ENCODE results near the gene CXCR5.

The CXCR5 gene

DNA sequence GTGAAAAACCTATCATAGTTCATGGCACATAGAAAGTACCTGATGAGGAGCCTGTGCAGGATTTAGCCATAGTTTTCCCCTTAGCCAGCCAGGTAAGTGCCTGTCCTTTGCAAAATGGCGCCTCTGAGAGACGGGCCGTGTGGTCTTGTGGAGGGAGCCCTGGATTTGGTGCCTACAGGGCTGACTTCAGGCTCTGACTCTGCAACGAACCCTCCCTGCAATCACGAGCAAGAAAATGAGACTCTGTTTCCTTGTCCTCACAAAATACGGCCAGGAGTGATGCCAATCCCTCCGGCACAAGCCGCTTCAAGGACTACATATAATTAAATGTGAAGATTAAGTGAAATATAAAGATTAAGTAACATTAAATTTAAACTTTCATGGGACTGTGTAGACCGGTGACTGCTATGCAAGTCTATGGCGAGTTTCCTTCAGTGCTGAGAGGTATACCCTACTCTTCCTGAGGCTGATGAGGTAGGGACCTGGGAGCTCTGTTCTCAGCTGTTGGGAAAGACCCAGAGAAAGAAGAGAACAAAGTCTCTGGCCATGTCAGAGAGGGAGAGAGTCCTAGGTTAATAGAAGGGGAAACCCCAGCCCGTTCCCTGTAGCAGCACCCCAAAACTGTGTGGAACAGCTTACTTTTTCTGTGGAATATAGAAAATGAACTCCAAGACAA, 6.1 kb upstream of the CXCR5 start:
- no peak for DNase-seq

DNA sequence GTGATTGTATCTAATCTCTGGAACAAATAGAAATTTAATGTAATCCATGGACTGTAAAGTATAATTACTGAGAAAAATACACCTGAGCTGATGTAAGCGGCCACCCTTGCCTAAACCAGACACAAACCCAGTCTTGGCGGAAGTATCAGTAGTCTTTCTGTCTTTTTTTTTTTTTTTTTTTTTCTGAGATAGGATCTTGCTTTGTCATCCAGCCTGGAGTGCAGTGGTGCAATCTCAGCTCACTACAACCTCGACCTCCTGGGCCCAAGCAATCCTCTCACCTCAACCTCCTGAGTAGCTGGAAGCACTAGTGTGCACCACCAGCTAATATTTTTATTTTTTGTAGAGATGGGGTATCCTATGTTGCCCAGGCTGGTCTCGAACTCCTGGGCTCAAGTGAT, 5.5 kb upstream of the CXCR5 start:
- no peak for DNase-seq

DNA sequence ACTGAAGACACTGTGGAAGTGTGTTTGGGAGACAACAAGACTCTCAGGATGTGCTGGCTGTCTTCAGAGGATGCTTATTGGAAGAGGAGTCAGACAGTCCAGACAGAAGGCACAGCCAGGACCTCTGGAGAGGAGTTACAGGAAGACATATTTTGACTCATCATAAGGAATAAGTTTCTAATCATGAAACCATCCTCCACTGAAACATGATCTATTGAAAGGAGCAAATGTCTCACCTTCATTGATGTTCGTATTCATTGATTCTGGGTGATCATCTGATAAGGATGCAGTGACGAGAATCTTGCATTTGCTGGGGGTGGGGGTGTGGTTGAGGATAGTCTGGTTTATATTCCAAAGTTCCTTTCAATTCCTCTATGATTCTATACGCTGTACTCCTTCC, 2.5 kb upstream of the CXCR5 start:
- no peak for DNase-seq

DNA sequence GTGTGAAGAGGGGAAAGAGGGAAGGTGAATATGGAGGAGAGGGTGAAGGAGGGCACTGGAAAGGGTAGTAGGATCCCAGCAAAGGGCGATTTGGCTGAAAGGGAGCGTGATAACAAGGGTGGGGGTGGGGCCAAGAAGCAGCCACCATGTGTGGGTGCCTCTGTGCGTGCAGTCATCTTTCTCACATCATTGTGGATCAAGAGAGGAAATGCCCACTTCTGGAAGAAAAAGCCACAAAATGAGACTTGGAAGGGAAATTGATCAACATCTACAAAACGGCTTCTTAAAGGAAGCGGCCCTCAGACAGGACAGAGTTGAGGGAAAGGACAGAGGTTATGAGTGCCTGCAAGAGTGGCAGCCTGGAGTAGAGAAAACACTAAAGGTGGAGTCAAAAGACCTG, 1.2 kb upstream of the CXCR5 start:
- no peak for DNase-seq

DNA sequence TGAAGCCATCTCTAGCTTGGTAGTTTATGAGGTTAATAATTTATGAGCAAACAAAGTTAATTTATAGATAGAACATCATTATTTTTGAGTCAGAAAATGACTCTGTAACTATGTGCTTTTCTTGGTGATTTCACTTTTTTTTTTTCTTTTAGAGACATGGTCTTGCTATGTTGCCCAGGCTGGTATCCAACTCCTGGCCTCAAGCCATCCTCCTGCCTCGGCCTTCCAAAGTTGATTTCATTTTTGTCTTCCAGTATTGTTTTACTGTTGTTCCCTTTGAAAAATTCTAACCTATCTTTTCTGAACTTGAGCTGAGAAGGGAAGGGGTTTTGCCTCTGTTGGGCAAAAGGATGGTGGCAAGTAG, 706 bp upstream of the CXCR5 start:
- DNase-seq = no peak

DNA sequence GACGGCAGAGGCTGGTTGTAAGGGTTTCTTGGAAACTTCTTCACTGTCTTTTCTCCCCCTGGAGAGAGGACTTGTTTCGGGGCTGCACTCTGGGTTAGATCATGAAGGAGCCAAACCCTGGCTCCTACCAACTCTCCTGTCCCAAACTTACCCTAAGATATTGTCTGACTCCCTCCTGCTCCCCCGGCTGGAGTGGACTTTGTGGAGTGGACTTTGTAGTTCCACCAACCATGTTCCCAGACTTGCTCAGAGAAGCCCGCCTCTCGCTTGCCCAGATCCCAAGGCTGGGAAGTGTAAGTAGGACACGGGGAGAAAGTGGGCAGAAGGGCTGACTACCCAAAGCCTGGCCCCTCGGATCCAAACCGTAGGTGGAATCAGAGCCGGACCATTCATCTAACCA, 1.2 kb downstream of the CXCR5 start:
- no peak for DNase-seq

DNA sequence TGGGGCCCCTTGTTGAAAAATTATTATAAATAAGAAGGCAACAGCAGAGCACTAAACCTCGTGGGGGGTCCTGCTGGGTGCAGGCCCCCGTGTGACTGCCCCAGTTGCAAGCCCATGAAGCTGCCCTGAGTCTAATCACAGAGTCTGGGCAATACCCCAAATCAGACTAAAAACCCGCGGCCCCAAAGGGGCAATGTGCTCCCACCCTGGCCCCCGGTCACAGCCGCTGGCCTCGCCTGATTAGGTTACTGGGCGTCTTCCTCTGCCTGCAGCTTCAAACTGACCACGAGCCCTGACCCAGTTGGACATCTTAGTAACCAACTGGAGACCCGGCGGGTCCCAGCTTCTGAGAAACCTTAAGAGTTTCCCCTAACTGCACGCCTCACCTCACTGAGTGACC, 1.6 kb downstream of the CXCR5 start:
- no peak for DNase-seq

DNA sequence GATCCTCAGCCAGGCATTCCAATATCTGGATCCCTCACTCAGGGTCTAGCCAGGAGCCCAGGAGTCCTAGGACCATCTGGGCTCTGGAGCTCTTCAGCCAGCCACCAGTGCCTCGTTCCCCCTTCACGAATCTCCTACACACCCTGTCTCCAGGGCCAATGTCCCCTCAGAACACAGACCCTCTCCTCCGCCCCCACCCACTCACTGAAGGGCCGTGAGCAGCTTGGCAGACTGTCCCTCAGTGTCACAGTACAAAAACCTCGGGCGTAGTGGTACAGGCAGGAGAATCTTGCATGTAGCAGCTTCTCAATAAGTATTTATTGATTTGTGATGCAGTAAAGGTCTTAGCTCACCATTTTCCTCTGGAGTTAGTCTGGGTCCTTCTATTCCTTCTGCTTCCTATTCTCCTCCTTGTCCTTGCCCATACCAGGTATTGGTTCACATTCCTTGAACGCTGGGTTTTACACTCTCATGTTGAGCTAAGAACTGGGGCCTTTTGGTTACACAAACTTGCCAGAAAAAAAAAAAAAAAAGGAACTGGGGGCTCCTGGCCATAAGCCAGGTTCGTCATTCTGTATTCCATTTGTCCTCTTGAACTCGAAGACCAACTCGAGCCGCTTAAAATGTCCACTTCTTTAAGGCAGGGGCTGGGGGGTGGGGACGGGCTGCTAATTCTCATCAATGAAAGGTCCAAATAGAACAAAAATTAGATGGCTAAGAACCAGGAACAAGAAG, 2.3 kb downstream of the CXCR5 start:
- no peak for DNase-seq

DNA sequence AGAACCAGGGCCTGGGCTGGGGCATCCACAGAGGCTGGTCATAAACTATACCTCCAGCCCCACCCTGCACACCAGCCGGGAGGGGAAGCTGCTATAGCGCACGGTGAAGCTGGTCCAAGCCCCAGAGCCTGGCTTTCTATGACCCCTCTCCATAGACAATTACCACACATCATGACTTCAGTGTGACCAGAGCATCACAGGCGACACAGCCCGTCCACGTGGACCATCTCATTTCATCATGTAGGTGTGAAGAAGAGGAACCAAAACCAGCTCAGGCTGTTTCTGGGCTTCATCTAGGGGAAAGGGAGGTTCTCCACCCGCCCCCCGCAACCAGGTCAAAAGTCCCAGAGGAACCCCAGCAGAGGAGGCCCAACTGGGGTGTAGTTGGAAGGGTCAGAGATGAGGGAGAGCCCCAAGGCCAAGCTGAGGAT, 3.0 kb downstream of the CXCR5 start:
- DNase-seq = peak; percentile 10

DNA sequence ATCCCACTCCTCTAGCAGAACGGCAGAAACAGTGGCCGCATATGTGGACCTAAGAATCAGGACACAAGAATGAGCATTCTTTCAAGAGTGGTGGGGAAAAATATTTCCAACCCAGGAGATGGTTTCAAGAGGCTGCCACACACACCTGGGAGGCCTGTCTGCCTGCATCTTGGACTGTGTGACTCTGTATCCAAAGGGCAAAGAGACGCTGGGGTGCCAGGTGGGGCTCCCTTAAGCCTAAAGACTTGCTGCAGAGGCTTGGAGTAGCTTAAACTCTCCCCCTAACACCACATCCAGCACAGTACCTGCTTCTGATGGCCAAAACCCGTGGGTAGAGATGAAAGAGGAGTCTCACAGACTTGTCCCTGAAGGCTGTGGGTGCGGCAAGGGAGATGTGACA, 3.5 kb downstream of the CXCR5 start:
- peak; percentile 13 for DNase-seq

DNA sequence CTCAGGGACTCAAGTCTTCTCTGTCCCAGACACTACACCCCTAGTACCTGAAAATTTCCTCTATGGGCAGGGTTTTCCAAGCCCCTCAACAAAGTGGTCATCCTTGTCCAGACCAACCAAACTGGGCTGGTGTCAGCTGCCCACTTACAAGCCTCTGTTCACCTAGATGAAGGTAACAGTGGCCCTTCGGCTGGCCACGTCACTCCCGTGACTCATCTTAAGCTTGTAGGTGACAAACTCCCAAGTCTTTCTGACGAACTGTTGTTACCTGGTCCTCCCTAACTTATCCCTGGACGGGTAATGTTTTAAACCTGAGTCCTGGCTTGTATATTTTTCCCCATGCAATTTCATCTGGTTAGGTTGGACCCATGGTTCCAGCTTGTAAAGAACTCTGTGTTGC, 4.7 kb downstream of the CXCR5 start:
- DNase-seq = no peak

DNA sequence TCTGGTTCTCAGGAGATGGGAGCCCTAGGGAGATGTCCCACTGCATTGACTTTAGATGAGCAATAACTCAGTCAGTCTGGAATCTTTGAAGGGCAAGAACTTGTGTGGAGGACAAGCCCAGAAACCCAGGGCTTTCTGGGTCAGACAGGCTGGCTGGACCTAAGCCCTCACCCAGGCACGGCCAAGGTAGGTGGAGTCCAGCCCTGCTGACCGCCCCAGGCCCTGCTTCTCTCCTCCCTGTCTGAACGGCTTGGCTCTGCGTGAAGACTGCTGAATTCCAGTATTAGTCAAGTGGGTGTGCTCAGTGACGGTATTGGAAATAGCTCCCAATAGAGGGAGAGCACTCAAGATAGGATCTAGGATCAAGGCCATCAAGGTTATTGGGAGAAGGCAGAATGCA, 6.1 kb downstream of the CXCR5 start:
- DNase-seq = no peak

DNA sequence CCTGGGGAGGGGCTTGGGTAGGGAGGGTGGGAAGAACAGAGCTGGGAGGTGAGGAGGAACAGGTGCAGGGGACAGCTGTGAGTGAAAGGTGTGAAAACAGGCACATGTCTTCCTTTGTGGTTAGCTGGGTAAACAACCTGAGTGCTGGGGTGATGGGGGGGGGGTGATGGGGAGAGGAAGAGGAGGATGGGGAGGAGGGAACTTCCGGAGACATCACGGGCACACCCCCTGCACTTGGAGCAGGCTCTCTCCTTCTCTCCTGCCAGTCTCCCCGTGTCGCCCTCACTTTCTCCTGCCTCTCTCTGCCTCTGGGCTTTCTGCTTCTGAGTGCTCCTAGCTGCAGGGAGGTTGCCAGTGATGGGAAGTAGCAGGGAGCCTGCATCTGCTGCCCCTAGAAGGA, 8.8 kb downstream of the CXCR5 start:
- no peak for DNase-seq

DNA sequence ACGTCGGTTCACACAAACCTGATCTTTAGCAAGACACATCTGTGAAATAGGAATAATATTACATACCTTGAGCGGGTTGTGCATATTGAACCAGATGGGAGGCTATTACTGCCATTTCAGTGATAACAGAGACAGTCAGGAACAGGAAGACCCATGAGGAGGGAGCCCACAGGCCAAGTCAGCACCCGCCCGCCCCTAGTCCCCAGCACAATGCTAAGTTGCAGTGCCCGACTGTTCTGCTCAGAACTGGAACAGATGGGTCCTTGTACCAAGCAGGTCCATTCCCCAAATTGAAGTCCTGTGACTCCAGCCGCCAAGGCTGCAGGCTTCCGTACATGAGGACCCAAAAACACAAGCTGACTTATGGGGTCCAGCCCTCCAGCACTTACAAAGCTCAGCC, 9.3 kb downstream of the CXCR5 start:
- no peak for DNase-seq

DNA sequence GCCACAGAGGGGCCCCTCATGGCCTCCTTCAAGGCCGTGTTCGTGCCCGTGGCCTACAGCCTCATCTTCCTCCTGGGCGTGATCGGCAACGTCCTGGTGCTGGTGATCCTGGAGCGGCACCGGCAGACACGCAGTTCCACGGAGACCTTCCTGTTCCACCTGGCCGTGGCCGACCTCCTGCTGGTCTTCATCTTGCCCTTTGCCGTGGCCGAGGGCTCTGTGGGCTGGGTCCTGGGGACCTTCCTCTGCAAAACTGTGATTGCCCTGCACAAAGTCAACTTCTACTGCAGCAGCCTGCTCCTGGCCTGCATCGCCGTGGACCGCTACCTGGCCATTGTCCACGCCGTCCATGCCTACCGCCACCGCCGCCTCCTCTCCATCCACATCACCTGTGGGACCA, 10.0 kb downstream of the CXCR5 start:
- DNase-seq = no peak

DNA sequence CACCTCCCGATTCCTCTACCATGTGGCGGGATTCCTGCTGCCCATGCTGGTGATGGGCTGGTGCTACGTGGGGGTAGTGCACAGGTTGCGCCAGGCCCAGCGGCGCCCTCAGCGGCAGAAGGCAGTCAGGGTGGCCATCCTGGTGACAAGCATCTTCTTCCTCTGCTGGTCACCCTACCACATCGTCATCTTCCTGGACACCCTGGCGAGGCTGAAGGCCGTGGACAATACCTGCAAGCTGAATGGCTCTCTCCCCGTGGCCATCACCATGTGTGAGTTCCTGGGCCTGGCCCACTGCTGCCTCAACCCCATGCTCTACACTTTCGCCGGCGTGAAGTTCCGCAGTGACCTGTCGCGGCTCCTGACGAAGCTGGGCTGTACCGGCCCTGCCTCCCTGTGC, 10.5 kb downstream of the CXCR5 start:
- no peak for DNase-seq

DNA sequence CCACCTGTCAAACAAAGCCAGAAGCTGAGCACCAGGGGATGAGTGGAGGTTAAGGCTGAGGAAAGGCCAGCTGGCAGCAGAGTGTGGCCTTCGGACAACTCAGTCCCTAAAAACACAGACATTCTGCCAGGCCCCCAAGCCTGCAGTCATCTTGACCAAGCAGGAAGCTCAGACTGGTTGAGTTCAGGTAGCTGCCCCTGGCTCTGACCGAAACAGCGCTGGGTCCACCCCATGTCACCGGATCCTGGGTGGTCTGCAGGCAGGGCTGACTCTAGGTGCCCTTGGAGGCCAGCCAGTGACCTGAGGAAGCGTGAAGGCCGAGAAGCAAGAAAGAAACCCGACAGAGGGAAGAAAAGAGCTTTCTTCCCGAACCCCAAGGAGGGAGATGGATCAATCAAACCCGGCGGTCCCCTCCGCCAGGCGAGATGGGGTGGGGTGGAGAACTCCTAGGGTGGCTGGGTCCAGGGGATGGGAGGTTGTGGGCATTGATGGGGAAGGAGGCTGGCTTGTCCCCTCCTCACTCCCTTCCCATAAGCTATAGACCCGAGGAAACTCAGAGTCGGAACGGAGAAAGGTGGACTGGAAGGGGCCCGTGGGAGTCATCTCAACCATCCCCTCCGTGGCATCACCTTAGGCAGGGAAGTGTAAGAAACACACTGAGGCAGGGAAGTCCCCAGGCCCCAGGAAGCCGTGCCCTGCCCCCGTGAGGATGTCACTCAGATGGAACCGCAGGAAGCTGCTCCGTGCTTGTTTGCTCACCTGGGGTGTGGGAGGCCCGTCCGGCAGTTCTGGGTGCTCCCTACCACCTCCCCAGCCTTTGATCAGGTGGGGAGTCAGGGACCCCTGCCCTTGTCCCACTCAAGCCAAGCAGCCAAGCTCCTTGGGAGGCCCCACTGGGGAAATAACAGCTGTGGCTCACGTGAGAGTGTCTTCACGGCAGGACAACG, 11.7 kb downstream of the CXCR5 start:
- DNase-seq = no peak

DNA sequence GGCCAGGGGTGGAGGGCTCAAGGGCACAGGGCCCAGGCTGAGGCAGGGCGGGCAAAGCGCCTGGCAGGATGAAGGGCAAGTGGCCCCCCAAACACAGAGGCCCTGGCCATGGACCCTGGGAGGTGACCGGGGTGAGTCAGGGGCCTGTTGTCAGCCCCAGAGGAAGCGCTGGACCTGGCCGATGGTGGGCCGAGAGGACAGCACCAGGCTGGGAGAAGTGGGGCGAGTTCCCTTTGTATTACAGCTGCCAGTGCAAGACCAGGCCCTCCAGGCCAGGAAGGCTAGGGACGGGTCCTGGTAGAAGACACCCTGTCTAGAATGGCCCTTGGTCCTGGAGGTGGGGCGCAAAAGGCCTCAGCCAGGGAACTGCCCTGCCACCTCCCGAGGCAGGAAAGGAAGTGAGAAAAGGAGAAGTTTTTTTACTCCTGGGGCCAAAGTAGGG, 12.8 kb downstream of the CXCR5 start:
- no peak for DNase-seq

DNA sequence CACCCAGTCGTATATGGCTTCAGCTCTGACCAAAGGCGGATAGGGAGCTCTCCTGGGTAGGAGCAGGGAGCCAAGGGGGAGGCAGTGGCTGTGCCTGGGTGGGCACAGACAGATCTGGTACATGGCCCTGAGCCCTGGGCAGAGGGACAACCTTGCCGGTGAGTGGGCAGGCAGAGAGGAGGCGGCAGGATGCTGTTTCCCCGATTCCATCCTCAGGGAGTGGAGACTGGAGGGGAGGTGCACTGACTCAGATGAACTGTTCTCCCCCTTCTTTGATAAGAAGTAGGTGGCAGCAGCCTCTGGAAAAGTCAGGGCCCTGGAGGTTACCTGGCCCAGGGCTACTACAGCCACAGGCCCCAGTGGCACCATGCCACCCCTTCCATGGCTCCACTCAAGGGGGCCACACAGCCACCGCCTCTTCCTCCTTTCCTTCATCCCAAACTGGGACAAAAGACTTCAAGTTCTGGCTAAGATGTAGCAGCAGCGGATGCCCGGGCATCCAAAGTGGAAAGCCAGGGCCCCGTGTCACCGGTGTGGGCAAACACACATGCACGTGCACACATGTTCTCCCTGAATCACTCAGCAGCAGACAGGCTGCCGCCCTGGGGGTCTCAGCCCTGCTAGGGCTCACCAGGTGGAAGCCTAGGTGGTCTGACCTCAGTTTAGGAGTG, 13.4 kb downstream of the CXCR5 start:
- no peak for DNase-seq

DNA sequence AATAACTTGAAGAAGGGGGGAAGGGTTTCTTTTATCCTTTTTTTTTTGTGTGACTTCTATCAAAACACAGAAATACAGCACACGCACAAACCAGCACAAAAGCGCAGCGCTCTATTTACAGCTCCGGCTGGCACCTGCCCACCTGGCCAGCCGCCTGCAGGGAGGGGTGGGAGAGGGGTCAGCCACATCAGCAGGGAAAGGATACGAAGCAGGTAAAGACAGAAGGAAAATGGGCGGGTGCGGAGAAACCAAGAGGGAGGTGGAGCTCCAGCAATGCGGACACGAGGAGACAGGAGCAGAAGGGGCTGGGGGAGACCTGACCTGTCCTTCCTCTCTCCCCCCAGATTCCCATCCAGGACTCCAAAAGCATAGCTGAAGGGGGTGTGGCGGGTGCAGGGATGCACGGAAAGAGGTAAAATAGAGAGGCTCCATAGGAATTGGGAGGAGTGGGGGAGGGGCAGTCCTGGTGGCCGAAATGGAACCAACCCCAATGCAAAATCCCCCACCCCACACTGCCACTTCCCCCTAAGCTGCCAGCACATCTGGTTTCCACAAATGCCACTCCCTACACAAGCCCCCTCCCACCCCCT, 14.1 kb downstream of the CXCR5 start:
- no peak for DNase-seq

DNA sequence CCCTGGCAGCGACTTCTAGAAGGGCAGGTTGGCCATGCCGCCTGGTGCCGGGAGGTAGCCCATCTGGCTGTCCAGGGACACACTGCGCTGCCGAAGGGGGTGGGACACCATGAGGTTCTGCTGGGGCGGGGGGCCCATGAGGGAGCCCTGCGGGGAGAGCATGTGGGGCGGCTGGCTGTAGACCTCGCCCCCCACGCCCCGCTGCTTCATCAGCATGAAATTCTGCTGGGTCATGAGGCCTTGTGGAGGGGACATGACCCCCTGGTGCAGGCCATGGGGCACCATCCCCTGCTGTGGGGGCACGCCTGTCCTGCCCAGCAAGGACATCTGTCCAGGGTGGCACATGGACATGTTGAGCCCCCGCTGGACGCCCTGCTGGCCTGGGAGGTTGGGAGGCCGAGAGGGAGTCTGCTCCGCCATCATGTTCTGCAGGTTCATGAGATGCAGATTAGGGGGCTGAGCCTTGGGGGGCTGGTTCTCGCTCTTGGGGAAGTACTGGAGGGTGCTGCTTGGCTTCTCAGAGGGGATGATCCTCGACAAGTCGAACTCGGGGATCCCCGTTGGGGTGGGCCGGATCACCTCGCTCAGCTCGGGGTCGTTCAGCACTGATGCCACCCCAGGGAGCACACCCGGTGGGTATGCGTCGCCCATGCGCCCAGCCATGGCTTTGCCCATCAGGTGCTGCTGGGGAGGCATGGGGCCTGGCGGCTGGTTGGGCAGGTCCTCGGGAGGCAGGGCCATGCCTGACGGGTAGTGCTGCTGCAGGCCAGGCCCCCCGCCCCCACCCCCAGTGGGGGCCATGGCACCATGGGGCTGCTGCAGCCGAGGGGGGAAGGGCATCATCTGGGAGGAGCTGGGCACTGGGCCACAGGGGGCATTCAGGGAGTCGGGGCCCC, 15.0 kb downstream of the CXCR5 start:
- DNase-seq = no peak

DNA sequence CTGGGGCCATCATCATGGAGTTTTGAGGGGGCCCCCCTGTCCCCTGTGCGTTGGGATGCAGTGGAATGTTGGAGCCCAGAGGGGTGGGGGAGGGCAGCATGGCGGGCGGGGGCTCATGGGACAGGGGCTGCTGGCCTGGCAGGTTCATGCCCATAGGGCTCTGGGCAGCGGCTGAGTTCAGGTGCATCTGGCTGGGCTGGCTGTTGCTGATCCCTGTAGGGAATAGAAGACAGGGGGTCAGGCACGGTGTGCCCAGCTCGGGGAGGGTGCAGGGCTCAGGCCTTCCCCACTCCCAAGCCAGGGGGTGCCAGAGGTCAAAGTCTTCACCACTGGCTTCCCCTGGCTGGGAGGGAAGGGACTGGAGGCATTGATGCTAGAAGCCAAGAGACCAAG, 15.6 kb downstream of the CXCR5 start:
- DNase-seq = no peak
